GM12892 (cell line): ENCODE data around the gene HDAC4.

ENCODE experiments used
- POLR2A ChIP-seq: IDR thresholded peaks from 2 replicates; pipeline ENCODE4 v1.6.1; 2011; ENCODE audit warnings: low read depth, low read length, control low read depth
- POLR2AphosphoS5 ChIP-seq: IDR thresholded peaks from 2 replicates; pipeline ENCODE4 v1.6.1; 2011; ENCODE audit warnings: low read depth, low read length, control low read depth

- TF ChIP-seq POLR2A: no peak
- TF ChIP-seq POLR2AphosphoS5: no peak
Observed at GRCh38 chr2:239354791-239355136, 46.1 kb downstream of the HDAC4 start.
